HL-60/S4 (cell line): Measurements from ENCODE around the gene PMF1.

Source experiments
- in situ Hi-C: fragments of 300-500 bp; cut with MboI; formaldehyde crosslinking; loops from 2 replicates; pipeline ENCODE4 v1.14.3; 2022; ENCODE audit warnings: low sequenced_read_pairs

Gene PMF1

GRCh38 chr1:156232201-156232894, 19.5 kb downstream of the PMF1 start:
- in situ Hi-C loops = no loop called here

GRCh38 chr1:156233426-156234127, 20.8 kb downstream of the PMF1 start:
- in situ Hi-C loops = no loop called here

- in situ Hi-C loops = no loop called here
These were observed 23.4 kb downstream of the PMF1 start for GRCh38 chr1:156236164-156236563.

GRCh38 chr1:156238248-156238647, 25.4 kb downstream of the PMF1 start:
- in situ Hi-C loops = no loop called here

GRCh38 chr1:156241311-156241811, 28.6 kb downstream of the PMF1 start:
- in situ Hi-C loops = no loop called here

- in situ Hi-C loops = no loop called here
These were observed 29.1 kb downstream of the PMF1 start, which contains the start of gene BGLAP for GRCh38 chr1:156241926-156242325. TSS of gene BGLAP (plus strand) at chr1:156242184. CDS start at chr1:156242232, 48 bp downstream.

- in situ Hi-C loops = no loop called here
These were observed 29.9 kb downstream of the PMF1 start for GRCh38 chr1:156242738-156243137.

- in situ Hi-C loops = no loop called here
These were observed 31.3 kb downstream of the PMF1 start for GRCh38 chr1:156244126-156244525.

- in situ Hi-C loops = no loop called here
These were observed 31.9 kb downstream of the PMF1 start for GRCh38 chr1:156244712-156245111.

GRCh38 chr1:156245451-156246232, 32.8 kb downstream of the PMF1 start:
- in situ Hi-C loops = no loop called here

- in situ Hi-C loops = no loop called here
These were observed 33.5 kb downstream of the PMF1 start for GRCh38 chr1:156246241-156246780.

GRCh38 chr1:156246781-156247459, 34.1 kb downstream of the PMF1 start:
- in situ Hi-C loops = no loop called here

- in situ Hi-C loops = no loop called here
These were observed 34.9 kb downstream of the PMF1 start, which contains the start of gene PAQR6 for GRCh38 chr1:156247460-156248322. TSS of gene PAQR6 (minus strand) at chr1:156248056. CDS start at chr1:156246731, 1,325 bp downstream.

- in situ Hi-C loops = no loop called here
These were observed 35.5 kb downstream of the PMF1 start for GRCh38 chr1:156248323-156248683.

GRCh38 chr1:156249593-156249992, 36.8 kb downstream of the PMF1 start:
- in situ Hi-C loops = no loop called here

- in situ Hi-C loops = no loop called here
These were observed 38.7 kb downstream of the PMF1 start for GRCh38 chr1:156251527-156251926.

- in situ Hi-C loops = no loop called here
These were observed 40.8 kb downstream of the PMF1 start for GRCh38 chr1:156253634-156254033.

- in situ Hi-C loops = no loop called here
These were observed 44.9 kb downstream of the PMF1 start for GRCh38 chr1:156257711-156258110.

GRCh38 chr1:156258859-156259258, 46.1 kb downstream of the PMF1 start:
- in situ Hi-C loops = no loop called here

- in situ Hi-C loops = no loop called here
These were observed 47.0 kb downstream of the PMF1 start for GRCh38 chr1:156259805-156260204.
